Occipital lobe (tissue), 2 donors: ENCODE measurements around the gene SETD1A. TPM values are rescaled to one million over a fixed set of nuclear protein-coding genes. Genes with fewer than 3 reads are reported as not detected.
"Not testable (repeated sequence)": the region's sequence is repeated elsewhere in the genome, so short reads cannot be mapped to it uniquely, and the experiment has no call there.

ENCODE experiments used
- DNase-seq: peaks from one replicate; lab custom pipeline; 2025; lab: John Stamatoyannopoulos, UW
- total RNA-seq: library from RNA; depleted of rRNA; stranded (reverse); fragments of >200 nt; gene quantifications from one replicate; pipeline ENCODE4 v1.2.3, GENCODE V29; 2014

Gene SETD1A
- total RNA-seq, 1 donor from 2014 or later, result 1.6 TPM

DNA sequence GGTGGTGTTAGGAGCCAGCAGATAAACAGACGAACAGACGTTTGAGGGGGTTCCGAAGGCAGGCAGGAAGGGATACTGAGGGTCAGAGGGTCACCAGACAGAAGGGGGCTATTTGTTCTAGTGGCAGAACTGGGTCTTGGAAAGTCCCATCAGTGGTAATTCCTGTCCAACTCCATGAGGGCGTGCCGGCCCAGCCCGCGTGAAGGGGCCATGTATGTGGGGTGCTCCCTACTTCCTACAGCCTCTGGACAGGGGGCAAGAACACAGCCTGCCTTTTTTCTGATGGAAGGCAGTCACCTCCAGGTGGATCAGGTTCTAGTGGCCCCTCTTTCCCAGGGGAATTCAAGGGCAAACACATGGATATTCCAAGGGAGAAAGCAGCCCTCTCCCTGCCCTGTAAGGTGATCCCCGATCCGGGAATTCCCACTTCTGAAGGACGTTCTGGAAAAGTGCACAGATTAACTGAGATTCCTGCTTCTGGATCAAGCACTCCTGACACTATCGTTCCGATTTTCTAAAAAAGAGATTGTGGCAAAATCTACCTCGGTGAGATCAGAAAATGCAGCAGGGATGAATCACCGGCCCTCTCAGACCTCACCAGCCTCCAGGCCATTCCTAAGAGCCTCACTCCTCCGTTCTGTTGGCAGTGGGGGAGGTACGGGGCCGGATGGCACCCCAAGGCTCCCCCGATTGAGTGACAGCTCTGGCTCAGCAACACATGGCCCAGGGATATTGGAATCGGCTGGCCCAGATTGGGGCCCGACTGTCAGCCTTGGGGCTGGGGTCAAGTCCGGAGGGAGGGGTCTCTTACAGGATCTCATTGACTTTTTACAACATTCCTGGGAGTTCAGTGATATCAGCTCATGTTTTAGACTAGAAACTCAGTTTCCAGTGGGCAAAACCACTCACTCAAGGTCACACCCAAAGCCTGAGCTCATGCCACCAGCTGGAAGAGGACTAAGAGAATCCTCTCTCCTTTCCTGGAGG is 40.5 kb downstream of the SETD1A start:
- DNase-seq, result no peak

- DNase-seq, result peak; percentile 55
These were observed 41.6 kb downstream of the SETD1A start for GRCh38 chr16:30998852-30999761.

GRCh38 chr16:31000671-31001382 is 43.3 kb downstream of the SETD1A start:
- DNase-seq, result no peak

- no peak for DNase-seq
These were observed 44.1 kb downstream of the SETD1A start for GRCh38 chr16:31001507-31002249.

- no peak for DNase-seq
These were observed 44.7 kb downstream of the SETD1A start for GRCh38 chr16:31002250-31002700.

GRCh38 chr16:31002862-31003341 is 45.3 kb downstream of the SETD1A start:
- DNase-seq, result no peak

- no peak for DNase-seq
These were observed 46.2 kb downstream of the SETD1A start for GRCh38 chr16:31003744-31004143.

DNA sequence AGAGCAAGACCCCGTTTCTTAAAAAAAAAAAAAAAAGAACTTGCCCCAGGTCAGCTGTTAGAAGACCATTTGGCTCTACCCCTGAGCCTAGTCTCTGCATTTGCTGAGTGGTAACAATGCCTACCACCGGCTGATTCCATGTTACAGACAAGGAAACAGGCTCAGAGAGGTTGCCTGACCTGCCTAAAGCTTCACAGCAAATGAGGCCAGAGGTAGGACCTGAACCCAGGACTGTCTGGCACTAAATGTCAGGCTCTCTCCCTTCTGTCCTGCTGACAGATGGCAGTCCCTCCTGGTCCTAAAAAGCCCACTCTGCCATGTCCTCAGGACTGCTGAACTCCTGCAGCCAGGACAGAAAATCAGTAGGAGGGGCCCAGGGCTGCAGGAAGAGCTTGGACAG is 47.1 kb downstream of the SETD1A start:
- DNase-seq, result no peak

- no peak for DNase-seq
These were observed 48.0 kb downstream of the SETD1A start for GRCh38 chr16:31005350-31006085.

GRCh38 chr16:31006086-31006385 is 48.5 kb downstream of the SETD1A start:
- DNase-seq, result no peak

DNA sequence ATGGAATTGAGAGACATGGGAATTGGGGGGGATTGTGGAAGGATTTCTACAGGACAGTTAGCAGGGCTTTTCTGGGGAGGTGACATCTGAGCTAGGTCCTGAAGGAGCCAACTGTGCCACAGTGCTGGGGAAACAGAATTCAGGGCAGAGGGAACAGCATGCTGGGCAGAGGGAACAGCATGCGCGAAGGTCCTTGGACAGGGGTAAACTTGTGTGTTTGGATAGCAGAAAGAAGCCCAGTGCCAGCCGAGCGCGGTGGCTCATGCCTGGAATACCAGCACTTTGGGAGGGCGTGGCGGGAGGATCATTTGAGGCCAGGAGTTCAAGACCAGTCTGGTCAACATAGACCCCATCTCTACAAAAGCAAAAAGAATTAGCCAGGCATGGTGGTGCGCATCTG is 49.0 kb downstream of the SETD1A start:
- DNase-seq, result no peak

DNA sequence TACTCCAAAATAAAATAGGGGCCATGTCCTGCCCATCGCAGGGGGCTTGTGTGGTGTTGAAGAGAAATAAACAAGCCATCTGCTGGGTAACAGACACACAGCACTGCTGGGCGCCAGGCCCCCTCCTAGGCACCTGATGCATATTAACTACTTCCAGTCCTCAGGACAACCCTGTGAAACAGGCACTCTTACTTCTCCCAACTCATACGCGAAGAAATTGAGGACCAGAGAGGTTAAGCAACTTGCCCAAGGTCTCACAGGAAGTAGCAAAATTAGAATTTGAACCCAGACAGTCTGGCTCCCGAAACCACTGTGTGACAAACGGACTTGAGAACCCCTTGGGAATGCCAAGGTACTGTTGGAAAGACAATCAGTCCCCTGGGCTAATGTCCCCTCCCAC is 50.1 kb downstream of the SETD1A start:
- DNase-seq, result no peak

DNA sequence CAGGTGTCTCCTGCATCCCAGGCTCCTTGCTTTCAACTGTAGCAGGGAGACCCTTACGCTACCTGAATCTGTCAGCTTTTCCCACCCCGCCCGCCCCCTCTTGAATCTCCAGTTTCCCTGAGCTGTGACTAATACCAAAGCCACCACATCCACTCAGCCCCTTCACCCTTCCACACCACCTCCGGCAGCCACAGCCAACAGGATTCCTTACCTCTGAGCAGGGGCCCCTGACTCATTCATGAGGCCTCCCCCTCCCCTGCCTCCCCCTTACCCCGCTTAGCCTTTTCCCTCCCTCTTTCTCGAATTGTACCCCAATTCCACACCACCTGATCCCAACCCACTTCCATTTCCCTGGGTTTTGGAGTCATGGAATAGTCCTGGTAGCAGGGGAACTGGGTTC is 50.6 kb downstream of the SETD1A start:
- no peak for DNase-seq

GRCh38 chr16:31008551-31008950 is 51.0 kb downstream of the SETD1A start:
- DNase-seq, result no peak

GRCh38 chr16:31009120-31009519 is 51.6 kb downstream of the SETD1A start:
- DNase-seq, result no peak

DNA sequence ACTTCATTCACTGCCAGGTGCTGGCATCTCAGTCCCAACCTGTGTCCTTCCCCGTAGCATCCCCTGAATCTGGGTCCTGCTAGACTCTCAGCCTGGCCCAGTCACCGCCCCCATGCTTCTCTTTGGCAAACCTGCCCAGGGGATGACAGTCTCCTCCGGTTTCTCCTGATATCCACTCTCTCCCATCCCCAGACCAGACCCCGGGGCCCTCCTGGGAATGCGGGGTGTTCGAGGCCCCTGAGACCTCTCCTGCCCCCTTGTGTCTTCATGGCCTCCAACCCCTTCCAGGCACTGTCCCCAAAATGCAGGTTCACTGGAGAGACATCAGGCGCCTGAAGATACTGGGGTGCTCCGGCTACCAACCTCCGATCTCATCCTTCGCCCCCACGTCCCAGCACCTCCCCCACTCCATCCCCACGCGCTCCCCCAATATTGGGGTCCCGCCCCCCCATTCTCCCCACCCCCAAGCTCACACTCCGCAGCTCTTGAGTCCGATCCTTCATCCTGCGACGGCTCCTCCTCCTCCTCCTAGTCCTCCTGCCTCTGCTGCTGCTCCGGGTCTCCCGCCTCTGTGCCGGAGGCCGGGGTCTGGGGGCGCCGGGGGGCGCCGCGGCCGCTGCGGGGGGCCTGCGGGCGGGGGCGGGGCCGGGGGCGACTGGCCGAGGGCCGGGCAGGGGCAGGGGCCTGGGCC is 52.5 kb downstream of the SETD1A start:
- DNase-seq, result no peak

DNA sequence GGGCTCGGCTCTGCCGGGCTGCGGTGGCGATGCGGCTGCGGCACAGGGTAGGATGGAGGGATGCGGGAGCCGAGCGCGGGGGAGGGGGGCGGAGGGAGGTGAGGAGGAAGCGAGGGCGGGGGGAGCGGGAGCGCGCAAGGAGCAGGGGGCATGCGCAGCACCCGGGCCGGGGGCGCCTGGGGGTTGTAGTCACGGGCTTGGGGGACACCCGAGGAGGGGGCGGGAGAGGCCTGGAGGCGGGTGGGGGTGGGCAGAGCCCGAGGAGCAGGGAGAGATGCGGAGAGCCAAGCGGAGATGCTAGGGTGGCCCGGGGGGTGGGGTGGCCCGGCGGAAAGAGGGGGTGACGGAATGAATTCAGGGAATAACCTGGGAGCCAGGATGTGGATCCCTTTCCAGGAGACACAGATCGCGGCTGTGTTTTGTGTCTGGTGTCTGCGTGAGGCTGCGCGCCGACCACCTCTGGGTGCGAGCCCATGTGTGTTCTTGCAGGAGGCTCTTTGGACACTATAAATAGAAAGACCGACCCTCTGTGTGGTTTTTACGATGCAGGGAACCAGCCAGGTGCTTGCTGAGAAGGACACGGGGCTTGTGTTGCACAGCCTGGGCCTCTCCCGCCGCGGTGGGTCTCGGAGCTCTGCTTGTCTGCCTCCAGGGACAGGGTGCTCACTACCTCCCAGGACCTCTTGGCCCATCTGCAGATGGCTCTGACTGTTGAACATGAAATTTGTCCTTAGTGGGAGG is 53.2 kb downstream of the SETD1A start, which contains the start of gene STX1B:
STX1B (minus strand) TSS at position 54 of the 741 bp plus-strand sequence. CDS start 242 bp downstream, outside the sequence.
- DNase-seq, result peak; percentile 70

GRCh38 chr16:31011815-31012214 is 54.3 kb downstream of the SETD1A start:
- not testable (repeated sequence) for DNase-seq
